MCF 10A (cell line): ENCODE results near the gene GCNT3. TPM values are rescaled to one million over a fixed set of nuclear protein-coding genes. Genes with fewer than 3 reads are reported as not detected.

Source experiments
- BruUV-seq: library from RNA; stranded (reverse); fragments of 400-500 nt; replicated peaks from 2 replicates; lab custom pipeline; 2021; lab: Mats Ljungman, UMichigan
- CTCF ChIA-PET: fragments of 300-600 bp; sonication (Branson Sonifier 250); formaldehyde crosslinking; extraction: SDS; loops from one replicate; lab custom pipeline; 2021; ENCODE audit warnings: antibody characterized with exemption, inconsistent platforms; lab: Yijun Ruan, JAX
- POLR2A ChIA-PET: fragments of 300-600, 350-650 bp; sonication (Branson Sonifier 250); formaldehyde crosslinking; extraction: SDS; loops from one replicate; lab custom pipeline; 2020; ENCODE audit warnings: antibody characterized with exemption, inconsistent platforms; lab: Yijun Ruan, JAX
- DNase-seq: peaks from one replicate; pipeline ENCODE4 v3.0.0-alpha.2; 2018; ENCODE audit not compliant: unreplicated experiment
- H3K27ac Mint-ChIP-seq: one replicate; pipeline ENCODE4 v1.8.0; 2022; ENCODE audit warnings: mild to moderate bottlenecking, low read depth, mixed read lengths; ENCODE audit not compliant: unreplicated experiment
- H3K27me3 Mint-ChIP-seq: one replicate; pipeline ENCODE4 v1.8.0; 2022; ENCODE audit warnings: mixed read lengths; ENCODE audit not compliant: insufficient read depth, unreplicated experiment
- H3K36me3 Mint-ChIP-seq: one replicate; pipeline ENCODE4 v1.8.0; 2022; ENCODE audit warnings: mild to moderate bottlenecking, moderate library complexity, mixed read lengths; ENCODE audit not compliant: insufficient read depth, unreplicated experiment
- H3K4me1 Mint-ChIP-seq: one replicate; pipeline ENCODE4 v1.8.0; 2022; ENCODE audit warnings: mixed read lengths; ENCODE audit not compliant: insufficient read depth, unreplicated experiment
- H3K4me3 Mint-ChIP-seq: one replicate; pipeline ENCODE4 v1.8.0; 2022; ENCODE audit warnings: mild to moderate bottlenecking, moderate library complexity, mixed read lengths; ENCODE audit not compliant: unreplicated experiment
- H3K9me3 Mint-ChIP-seq: one replicate; pipeline ENCODE4 v1.8.0; 2022; ENCODE audit warnings: mixed read lengths; ENCODE audit not compliant: unreplicated experiment
- intact Hi-C: fragments of 100-400 bp; cut with micrococcal nuclease; formaldehyde crosslinking; loops from 2 replicates; pipeline ENCODE4 v1.14.1; 2022
- total RNA-seq: library from RNA; stranded (reverse); gene quantifications from 2 replicates; pipeline ENCODE4 v1.2.3, GENCODE V29; 2022
- TF ChIP-seq, protein P1 (sequence below): fragments of 200-600 bp; IDR thresholded peaks from one replicate; pipeline ENCODE4 v1.8.0; 2022; ENCODE audit warnings: antibody characterized with exemption, mild to moderate bottlenecking; ENCODE audit not compliant: unreplicated experiment

The GCNT3 gene
- total RNA-seq, 1 experiment from 2014 or later: not detected

DNA sequence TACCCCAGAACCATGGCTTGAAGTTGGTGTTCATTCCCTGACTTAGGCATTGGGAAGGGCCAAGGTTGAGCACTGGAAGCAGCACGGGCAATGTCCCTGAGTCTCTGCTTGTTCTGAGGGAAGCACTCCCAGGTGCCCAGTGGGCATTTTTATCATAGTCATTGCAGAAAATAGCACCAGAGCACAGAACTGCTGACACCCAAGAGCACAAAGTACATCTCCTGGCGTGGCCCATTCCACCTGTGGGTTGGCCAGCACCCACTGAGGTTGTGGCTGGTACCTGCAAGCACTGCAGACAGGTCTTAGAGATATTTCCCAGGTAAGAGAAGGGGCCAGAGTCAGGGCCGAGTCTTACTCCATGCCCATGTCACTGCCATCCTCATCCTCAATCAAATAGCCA, 28.5 kb upstream of the GCNT3 start:
- Mint-ChIP-seq H3K4me3 (no peak overlapping the region), H3K27me3 (no peaks in the 10 kb centered on the region), H3K36me3 (no peaks in the 10 kb centered on the region), H3K4me1 (no peaks in the 10 kb centered on the region), H3K27ac (no peak overlapping the region), H3K9me3 (no peaks in the 10 kb centered on the region)
- TF ChIP-seq, protein P1, sequence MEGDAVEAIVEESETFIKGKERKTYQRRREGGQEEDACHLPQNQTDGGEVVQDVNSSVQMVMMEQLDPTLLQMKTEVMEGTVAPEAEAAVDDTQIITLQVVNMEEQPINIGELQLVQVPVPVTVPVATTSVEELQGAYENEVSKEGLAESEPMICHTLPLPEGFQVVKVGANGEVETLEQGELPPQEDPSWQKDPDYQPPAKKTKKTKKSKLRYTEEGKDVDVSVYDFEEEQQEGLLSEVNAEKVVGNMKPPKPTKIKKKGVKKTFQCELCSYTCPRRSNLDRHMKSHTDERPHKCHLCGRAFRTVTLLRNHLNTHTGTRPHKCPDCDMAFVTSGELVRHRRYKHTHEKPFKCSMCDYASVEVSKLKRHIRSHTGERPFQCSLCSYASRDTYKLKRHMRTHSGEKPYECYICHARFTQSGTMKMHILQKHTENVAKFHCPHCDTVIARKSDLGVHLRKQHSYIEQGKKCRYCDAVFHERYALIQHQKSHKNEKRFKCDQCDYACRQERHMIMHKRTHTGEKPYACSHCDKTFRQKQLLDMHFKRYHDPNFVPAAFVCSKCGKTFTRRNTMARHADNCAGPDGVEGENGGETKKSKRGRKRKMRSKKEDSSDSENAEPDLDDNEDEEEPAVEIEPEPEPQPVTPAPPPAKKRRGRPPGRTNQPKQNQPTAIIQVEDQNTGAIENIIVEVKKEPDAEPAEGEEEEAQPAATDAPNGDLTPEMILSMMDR: no peak
- POLR2A ChIA-PET: no interaction called here
- no TSS peak for BruUV-seq
- DNase-seq: no peak
- intact Hi-C loops: no loop called here
- CTCF ChIA-PET: no interaction called here

DNA sequence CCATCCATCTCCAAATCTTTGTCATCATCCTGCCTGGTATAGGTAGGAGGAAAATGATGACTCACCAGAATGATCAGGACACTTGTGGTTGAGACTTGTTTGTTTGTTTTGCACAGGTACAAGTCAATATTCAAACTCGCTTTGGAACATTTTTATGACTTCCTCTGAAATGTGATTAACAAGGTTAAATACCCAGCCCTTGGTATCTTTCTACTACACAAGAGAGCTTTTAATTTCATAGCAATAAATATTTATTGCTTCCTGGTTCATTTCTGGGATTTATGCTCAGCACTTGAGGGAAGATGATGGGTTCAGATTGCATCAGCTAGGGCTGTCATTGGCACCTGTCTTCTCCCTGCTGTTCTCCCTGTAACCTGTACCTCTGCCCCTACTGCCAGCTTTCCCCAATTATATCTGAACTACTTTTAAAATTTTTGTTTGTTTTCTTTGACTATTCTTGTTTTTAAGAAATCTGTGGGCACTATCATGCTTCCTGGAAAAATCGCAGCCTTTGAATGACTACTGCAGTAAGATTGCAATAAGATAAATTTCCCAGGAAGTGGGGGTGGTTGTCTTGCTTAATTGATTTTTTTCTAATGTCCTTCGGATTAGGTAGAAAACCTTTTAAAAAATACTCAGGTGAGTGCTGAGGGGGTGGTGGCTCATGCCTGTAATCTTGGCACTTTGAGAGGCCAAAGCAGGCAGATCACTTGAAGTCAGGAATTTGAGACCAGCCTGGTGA, 24.3 kb upstream of the GCNT3 start:
- Mint-ChIP-seq H3K27ac (peak overlapping the region; percentile 16), H3K4me3 (no peak overlapping the region), H3K27me3 (no peaks in the 10 kb centered on the region), H3K9me3 (no peaks in the 10 kb centered on the region), H3K4me1 (no peaks in the 10 kb centered on the region), H3K36me3 (no peaks in the 10 kb centered on the region)
- ChIA-PET POLR2A (interaction anchor here (0.6 to 1.3 kb wide), 3 partner anchors 10 to 418 kb away, joined by 3 read pairs; no protein-coding TSS in a partner anchor), CTCF (interaction anchor here (0.6 to 1.5 kb wide), 2 partner anchors 55 to 73 kb away, joined by 3 to 6 read pairs; no protein-coding TSS in a partner anchor)
- BruUV-seq: no TSS peak
- peak; percentile 45 for DNase-seq
- TF ChIP-seq, protein P1: no peak
- intact Hi-C loops: no loop called here

DNA sequence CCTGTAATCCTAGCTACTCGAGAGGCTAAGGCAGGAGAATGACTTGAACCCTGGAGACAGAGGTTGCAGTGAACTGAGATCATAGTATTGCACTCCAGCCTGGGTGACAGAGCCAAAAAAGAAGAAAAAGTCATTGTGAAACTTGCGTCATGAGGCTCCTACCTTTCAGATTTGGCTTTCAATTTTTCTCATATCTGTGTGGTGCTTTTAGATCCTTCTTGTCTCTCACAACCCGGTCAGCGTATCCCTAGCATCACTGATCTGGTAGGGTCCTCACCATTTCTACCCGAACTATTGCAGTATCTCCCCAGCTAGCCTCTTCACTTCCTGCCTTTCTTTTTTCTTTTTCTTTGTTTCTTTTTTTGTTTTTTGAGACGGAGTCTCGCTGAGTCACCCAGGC, 21.6 kb upstream of the GCNT3 start:
- H3K9me3 Mint-ChIP-seq: no peaks in the 10 kb centered on the region
- H3K4me3 Mint-ChIP-seq: no peak overlapping the region
- no peak overlapping the region for H3K27ac Mint-ChIP-seq
- H3K27me3 Mint-ChIP-seq: no peaks in the 10 kb centered on the region
- DNase-seq: no peak
- H3K4me1 Mint-ChIP-seq: peaks cover 9% of the 10 kb centered on the region
- BruUV-seq: no TSS peak
- H3K36me3 Mint-ChIP-seq: no peaks in the 10 kb centered on the region
- POLR2A ChIA-PET: interaction anchor here (0.5 to 1.2 kb wide), 3 partner anchors 19 to 43 kb away, joined by 3 read pairs; no protein-coding TSS in a partner anchor
- CTCF ChIA-PET: interaction anchor here (1.1 kb wide), 1 partner anchor 56 kb away, joined by 5 read pairs; no protein-coding TSS in a partner anchor
- TF ChIP-seq, protein P1: no peak
- intact Hi-C loops: no loop called here

DNA sequence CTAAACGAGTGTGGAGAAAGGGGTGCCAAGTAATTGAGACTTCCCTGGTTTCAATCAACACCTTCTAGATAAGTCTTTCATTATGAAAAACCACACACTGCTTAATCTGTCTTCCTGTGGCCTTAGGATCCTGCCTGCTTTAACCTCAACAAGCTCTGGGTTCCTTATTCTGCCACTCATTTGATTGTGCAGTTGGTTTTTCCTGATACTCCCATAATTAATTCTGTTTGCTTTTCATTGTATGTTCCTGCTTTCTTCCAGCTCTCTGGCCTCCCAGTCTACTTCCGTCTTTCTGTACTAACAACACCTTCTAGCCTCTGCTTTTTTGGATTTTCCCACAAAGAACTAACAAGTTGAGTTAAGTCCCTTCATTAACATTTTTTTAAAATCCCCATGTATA, 20.2 kb upstream of the GCNT3 start:
- H3K9me3 Mint-ChIP-seq: no peaks in the 10 kb centered on the region
- H3K4me1 Mint-ChIP-seq: peaks cover 10% of the 10 kb centered on the region
- no peaks in the 10 kb centered on the region for H3K36me3 Mint-ChIP-seq
- ChIA-PET POLR2A (interaction anchor here (0.6 to 1.0 kb wide), 3 partner anchors 12 to 36 kb away, joined by 3 read pairs; no protein-coding TSS in a partner anchor), CTCF (interaction anchor here (0.6 to 0.7 kb wide), 2 partner anchors 64 to 124 kb away, joined by 3 read pairs; no protein-coding TSS in a partner anchor)
- H3K4me3 Mint-ChIP-seq: no peak overlapping the region
- TF ChIP-seq, protein P1: no peak
- no peak for DNase-seq
- no peak overlapping the region for H3K27ac Mint-ChIP-seq
- BruUV-seq: no TSS peak
- intact Hi-C loops: no loop called here
- no peaks in the 10 kb centered on the region for H3K27me3 Mint-ChIP-seq
